ENCODE measurements around the gene PHYHD1. TPM values are rescaled to one million over a fixed set of nuclear protein-coding genes. Genes with fewer than 3 reads are reported as not detected.
A peak's percentile ranks its signal among the peaks of the same experiment; 100 is the strongest.

PHYHD1 gene
- total RNA-seq, 2 experiments from 2014 or later = 83.5 to 150 TPM

GRCh38 chr9:128919402-128920089 is 1.2 kb upstream of the PHYHD1 start:
- no peak overlapping the region for H3K4me2 ChIP-seq (ENCODE audit: low read length)
- no peak for TF ChIP-seq EZH2phosphoT487 (IDR thresholded peaks at IDR 0.05; ENCODE audit: borderline replicate concordance, low read depth, low read length)
- TF ChIP-seq CTCF (conservative IDR thresholded peaks at IDR 0.05; ENCODE audit: low read length) = no peak
- no peak overlapping the region for H3K4me3 ChIP-seq (ENCODE audit: low read depth, low read length, poor library complexity, severe bottlenecking)
- peaks cover 44% of the 10 kb centered on the region; the same call in 1 of the 2 replicates for H3K36me3 ChIP-seq (ENCODE audit: insufficient read depth, low read length)
- H3K27ac ChIP-seq (ENCODE audit: low read depth, low read length, poor library complexity, severe bottlenecking) = peak overlapping the region; percentile 98
- no peak for DNase-seq (ENCODE audit: low spot score)
- no peak overlapping the region for H2AFZ ChIP-seq (ENCODE audit: low read length)
- peaks cover 5% of the 10 kb centered on the region; the same call in 1 of the 2 replicates for H3K79me2 ChIP-seq (ENCODE audit: insufficient read depth, low read depth, low read length)
- H3K9me2 ChIP-seq (ENCODE audit: insufficient read depth, low read length) = no peaks in the 10 kb centered on the region
- no peaks in the 10 kb centered on the region for H4K20me1 ChIP-seq (ENCODE audit: insufficient read depth, low read length)
- no peaks in the 10 kb centered on the region for H3K9me3 ChIP-seq (ENCODE audit: low read length)
- H3K4me1 ChIP-seq (ENCODE audit: insufficient read depth, low read length, poor library complexity, severe bottlenecking) = peaks cover 33% of the 10 kb centered on the region
- intact Hi-C loops (cut with micrococcal nuclease; ENCODE audit: unreplicated experiment) = loop anchor here (1.0 to 10.0 kb wide), 4 partner anchors 38 to 367 kb away; partner anchors contain the start of genes KYAT1, SPTAN1 and ZDHHC12
- ChIA-PET CTCF (ENCODE audit: unreplicated experiment) (no interaction called here), POLR2A (interaction anchor here (0.7 to 1.1 kb wide), 3 partner anchors 9 to 33 kb away, joined by 3 to 4 read pairs (median 3); no protein-coding TSS in a partner anchor)
- no TSS peak for BruUV-seq (replicated peaks)

DNA sequence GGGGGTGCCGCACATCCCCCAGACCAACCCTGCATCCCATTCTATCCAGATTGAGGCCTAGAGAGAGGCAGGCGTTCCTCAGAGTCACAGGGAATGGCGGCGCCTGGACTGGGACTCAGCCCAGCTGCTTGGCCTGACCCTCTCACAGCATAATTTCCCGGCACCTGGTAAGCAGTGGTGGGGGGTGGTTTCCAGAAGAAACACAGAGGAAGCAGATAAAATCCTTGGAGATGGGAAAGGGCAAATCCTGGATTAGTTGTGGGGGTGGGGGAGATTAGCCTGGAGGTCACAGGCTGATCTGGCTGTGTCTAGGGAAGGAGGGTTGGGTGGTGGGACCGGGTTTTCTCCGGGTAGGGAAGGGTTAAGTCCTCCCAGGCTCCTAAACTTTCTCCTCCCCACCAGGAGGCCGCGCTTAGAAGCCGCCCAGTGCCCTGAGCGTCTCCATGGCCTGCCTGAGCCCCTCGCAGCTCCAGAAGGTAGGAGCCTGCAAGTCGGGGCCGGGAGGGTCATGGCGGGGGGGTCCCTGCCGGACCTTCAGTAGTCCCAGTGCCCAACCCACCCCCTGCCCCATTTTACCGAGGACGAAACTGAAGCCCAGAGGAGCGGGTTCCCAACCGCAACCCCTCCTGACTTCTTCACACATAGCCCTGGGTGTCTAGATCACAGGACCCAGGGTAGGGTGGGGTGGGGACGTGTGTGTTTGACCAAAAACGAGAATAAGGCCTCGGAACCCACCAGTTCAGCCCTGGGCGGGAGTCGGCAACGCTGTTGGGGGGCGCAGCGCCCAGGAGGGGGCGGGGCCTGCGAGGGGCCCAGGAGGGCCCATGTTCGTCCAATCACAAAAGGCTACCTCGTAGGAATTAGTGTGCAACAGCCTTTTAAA is 1.3 kb downstream of the PHYHD1 start:
- peak; percentile 86 for DNase-seq (ENCODE audit: low spot score)
- peak overlapping the region; percentile 97 for H3K4me2 ChIP-seq (ENCODE audit: low read length)
- ChIA-PET POLR2A (interaction anchor here (0.6 to 2.2 kb wide), 10 partner anchors 41 to 772 kb away, joined by 3 to 10 read pairs (median 4); partner anchors contain the start of genes KYAT1 and LRRC8A), CTCF (ENCODE audit: unreplicated experiment) (interaction anchor here (0.7 to 0.9 kb wide), 2 partner anchors 106 to 786 kb away, joined by 3 read pairs; partner anchors contain the start of gene SH3GLB2)
- TF ChIP-seq EZH2phosphoT487 (IDR thresholded peaks at IDR 0.05; ENCODE audit: borderline replicate concordance, low read depth, low read length) (no peak), CTCF (conservative IDR thresholded peaks at IDR 0.05; ENCODE audit: low read length) (no peak)
- H3K9me3 ChIP-seq (ENCODE audit: low read length) = no peaks in the 10 kb centered on the region
- no peaks in the 10 kb centered on the region for H3K9me2 ChIP-seq (ENCODE audit: insufficient read depth, low read length)
- H3K27ac ChIP-seq (ENCODE audit: low read depth, low read length, poor library complexity, severe bottlenecking) = peak overlapping the region; percentile 98
- H4K20me1 ChIP-seq (ENCODE audit: insufficient read depth, low read length) = no peaks in the 10 kb centered on the region
- peak overlapping the region; percentile 37 for H2AFZ ChIP-seq (ENCODE audit: low read length)
- peaks cover 37% of the 10 kb centered on the region for H3K4me1 ChIP-seq (ENCODE audit: insufficient read depth, low read length, poor library complexity, severe bottlenecking)
- H3K36me3 ChIP-seq (ENCODE audit: insufficient read depth, low read length) = peaks cover 30% of the 10 kb centered on the region; the same call in 1 of the 2 replicates
- H3K79me2 ChIP-seq (ENCODE audit: insufficient read depth, low read depth, low read length) = peaks cover 5% of the 10 kb centered on the region; the same call in 1 of the 2 replicates
- intact Hi-C loops (cut with micrococcal nuclease; ENCODE audit: unreplicated experiment) = loop anchor here (1.0 to 10.0 kb wide), 4 partner anchors 20 to 370 kb away; partner anchors contain the start of genes SPTAN1 and ZDHHC12
- peak overlapping the region; percentile 79 for H3K4me3 ChIP-seq (ENCODE audit: low read depth, low read length, poor library complexity, severe bottlenecking)
- TSS peak; percentile 85 for BruUV-seq (replicated peaks)
